Activated CD4-positive, alpha-beta T cell treated with anti-CD3 and anti-CD28 coated beads for 24 hours (primary cell): ENCODE measurements around the gene CALML3.

ENCODE experiments used
- DNase-seq, 2 donors: peaks; one replicate each; pipeline ENCODE4 v3.0.0-alpha.2; 2020; ENCODE audit warnings: low read depth in 2 of 2

CALML3 gene

DNA sequence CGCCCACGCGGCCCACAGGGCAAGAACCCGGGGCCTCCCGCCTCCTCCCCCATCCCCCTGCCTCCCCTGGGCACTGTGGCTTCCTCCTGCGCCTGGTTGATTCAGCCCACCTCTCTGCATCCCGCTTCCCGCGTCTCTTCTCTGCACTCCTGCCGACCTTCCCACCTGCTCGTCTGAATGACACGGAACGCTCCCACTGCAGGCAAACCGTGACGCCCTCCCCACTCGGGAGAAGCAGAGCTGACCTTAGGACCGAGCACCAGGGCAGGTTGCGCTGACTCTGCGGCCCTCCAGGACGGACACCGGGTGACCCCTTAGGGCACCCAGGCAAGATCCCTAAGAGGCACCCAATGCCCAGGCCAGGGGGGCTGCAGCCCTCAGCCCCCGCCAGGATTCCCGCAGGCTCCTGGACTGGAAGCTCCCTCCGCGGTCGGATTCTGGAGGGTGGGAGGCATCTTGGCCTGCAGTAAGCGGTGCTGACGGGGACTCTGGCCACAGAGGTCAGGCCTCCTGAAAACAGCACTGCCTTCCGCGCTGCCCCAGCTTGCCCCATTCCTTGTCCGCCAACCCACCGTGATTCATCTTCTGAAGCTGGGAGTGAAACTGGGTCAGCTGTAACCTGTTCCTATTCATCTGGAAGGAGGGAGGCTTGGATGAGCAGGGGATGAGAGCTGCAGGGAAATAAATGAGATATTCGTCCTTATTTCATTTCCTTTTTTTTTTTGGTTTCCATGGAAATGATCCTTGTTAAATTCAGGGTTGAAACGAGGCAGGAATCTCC lies 990 bp downstream of the CALML3 start:
- DNase-seq = no peak

DNA sequence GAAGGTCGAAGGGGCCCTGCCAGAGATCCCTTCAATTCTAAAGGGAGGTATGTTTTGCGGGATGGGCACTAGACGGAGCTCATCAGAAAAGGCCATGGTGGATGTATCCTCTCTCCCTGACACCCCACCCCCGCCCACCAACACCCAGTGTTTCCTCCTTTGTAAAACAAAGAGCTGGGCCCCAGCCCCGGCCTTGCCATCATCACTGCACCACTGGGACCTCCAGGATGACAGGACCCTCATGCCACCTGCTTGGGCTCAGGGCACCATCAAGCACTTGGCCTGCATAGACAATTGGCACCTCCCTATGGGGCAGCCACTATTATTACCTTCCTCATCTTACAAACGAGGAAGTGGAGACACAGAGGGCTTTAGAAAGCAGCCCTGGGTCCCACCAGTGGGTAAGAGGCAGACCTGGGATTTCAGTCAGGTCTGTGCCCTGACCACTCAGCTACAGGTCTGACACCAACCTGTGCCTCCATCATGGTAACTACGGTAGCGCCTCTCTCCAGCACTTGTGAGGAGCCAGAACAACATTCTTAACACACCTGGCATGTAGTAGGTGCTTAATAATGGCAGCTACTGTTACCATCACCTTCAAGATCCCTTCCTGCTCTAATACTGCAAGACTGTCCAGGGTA lies 2.0 kb downstream of the CALML3 start:
- no peak for DNase-seq

DNA sequence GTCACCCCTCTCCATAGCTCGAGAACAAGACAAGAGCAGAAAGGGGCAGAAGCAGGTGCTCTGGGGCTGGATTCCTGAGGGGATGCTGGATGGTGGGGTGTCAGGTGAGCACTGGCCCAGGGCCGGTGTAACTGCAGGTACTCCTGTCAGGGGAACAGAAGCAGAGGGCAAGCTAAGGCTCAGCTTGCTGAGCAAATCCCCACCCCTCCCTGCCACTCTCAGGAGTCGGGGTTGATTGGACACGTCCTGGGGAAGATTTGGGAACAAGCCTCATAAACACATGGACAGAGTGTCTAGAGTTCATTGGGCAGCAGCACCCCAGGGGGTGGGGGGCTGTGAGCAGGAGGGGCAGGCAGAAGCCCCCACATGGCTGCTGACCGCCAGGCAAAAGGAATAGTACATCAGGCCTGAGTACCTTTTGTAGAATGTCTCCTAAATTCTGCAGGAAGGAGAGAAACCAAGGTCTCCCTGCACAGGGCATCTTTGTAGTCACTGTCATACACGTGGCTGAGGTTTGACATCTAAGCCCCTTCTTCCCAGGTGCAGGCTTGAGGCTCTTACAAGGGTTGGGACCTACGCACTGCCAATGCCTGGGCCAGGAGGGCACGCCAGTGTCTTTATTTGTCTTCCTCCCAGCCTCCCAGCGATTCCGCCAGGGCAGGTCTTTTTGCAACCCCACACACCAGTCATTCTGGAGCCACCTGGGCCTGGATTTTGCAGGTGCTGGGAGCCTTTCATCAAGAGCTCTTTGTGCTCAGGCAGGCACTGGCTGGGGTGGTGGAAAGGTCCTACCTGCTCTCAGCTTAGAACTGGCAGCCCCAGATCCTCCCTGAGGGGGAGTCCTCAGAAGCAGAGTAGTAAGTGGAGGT lies 2.8 kb downstream of the CALML3 start:
- DNase-seq = no peak

DNA sequence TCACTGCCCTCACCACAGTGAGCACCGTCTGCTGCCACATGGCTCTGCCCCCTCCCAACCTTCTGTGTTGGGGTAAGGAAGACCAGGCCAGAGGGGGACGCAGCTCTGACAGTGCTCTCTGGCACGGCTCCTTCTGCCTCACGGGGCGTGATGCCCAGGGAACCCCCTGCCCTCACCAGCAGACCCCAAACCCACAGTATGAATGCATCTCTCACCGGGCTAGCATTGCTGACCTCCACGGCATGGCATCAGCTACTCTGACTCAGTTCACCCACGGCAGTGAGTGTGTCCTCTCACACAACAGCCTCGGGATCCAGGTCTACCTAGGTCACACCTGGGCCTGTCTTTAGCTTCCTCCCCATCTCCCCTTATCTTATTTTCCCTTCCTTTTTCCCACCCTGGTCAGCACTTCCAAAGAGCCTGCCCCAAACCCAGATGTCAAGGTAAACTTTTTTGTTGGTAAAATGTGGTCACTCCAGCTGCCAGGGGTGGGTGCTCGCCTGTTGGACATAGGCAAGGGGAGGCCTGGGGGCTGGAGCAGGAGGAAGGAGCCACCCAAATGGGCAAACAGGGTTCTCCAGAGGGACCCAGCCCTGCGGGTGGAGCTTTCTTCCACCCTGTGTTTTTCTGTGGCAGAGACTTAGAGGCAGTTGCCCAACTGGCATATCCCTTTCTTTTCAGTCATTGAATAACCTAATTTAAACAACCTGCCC lies 4.4 kb downstream of the CALML3 start:
- no peak for DNase-seq

DNA sequence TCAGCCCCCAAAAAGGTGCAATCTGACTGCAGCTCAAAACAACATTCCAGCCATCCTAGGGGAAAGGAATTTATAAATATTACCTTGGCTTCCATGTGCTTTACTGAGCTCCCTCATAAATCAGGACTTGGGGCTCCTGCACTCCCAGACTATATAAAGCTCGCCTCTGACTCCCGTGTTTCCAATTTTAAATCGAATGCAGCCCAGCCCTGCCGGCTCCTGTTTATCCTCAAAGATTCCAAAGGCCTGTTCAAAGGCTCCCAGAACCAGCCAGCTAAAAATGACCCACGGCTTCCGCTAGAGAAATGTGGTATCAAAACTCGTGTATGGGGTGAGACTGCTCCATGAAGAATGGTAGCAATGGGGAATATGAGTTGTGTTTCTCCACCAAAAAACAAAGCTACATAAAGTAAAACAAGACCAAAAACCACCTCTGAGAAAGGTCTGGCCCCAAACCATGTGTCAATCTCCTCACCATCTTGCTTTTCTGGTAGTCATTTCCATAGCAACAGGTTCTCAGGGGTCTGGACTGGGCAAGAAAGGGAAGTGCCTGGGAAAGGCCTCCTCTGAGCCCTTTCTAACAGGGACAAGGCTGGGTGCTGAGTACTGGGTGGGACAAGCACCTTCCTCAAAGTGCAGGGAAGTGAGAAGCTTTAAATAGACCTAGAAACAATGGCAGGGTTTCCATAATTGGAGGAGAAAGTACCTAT lies 5.1 kb downstream of the CALML3 start:
- no peak for DNase-seq

DNA sequence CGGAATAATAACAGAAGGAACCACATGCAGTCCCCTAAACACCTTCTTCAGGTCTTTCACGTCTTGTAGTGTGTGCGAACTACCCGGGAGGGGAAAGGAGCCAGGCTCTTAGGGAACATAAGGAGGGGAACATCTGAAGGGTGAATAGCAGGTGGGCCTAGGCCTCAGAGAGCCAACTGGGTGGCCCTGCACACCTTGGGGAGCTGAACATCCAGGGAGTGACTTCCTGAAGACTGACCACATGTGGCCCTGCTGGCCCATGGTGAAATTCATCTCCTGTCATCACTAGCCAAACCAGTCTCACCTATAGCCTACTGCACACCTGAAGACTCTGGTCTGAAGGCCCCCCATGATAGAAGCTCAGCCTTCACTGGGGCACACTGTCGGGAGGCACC lies 5.6 kb downstream of the CALML3 start:
- DNase-seq = no peak

DNA sequence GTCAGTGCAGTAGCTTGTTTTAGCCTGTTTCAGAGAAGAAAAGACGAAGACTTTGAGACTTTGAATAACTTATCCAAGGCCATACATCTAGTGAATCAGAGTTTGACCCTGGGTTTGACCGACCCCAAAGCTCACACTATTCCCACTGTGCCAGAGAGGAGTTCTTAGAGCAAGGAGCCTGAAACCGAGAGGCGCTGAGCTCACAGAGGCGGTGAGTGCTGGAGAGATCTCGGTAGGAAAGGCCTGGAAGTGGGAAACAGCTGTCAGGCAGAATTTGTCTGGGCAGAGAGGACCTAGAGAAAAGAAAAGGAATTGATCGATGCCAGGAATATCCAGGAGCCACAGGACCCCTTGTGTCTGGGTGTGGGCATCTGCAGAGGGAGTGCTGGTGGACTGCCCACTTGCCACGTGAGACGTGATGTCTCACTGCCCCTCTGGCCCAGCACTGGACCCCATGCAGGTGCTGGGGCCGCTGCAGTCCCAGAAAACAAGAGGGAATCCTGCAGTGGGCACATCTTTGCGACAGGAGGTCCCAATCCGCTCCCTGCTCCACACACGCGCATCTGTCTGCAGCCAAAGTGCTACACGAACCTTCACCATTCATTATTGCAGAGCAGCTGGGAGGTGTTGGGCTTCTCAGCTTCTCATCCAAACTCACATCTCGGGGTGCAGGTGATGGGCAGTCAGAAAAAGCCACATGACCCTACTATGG lies 6.2 kb downstream of the CALML3 start:
- DNase-seq = no peak

DNA sequence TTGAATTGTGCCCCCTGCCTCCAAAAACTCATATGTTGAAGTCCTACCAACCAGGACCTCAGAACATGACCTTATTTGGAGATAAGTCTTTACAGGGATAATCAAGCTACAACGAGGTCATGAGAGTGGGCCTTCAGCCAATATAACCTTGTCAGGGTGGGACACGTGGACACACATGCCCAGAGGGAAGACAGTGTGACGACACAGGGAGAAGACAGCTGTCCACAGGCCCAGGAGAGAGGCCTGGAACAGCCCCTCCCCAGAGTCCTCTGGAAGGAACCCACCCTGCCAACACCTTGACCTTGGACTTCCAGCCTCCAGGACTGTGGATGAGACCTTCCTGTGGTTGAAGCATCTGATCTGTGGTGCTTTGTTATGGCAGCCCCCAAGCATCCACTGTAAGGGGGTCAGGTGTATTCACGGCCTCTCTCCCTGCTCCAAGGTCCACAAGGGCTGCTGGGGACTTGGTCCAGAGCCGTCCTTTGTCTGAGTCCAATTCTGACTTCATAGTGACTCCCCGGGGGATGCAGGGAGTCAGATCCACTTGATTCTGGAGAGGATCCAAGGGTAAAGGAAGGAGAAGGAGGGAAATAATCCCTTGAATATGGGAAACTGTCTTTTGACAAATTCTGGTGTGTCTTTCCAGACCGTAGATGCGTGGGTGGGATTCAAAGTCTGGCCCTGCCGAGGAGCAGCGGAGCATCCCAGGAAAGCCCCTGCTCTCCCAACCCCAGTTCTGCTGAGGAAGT lies 7.0 kb downstream of the CALML3 start:
- DNase-seq = no peak

DNA sequence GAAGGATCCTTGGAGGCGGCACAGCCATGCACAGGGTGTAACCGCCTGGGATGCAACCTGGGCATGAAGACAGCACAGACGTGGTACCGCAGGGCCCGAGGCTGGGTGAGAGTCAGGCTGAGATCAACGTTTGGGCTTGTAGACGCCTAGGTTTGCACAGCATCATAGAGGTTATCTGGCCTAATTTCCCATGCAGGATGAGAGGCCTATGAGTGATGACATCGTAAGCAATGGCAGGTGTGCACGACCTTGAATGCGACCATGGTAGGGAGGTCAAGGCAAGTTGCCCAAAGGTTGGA lies 7.5 kb downstream of the CALML3 start:
- no peak for DNase-seq

DNA sequence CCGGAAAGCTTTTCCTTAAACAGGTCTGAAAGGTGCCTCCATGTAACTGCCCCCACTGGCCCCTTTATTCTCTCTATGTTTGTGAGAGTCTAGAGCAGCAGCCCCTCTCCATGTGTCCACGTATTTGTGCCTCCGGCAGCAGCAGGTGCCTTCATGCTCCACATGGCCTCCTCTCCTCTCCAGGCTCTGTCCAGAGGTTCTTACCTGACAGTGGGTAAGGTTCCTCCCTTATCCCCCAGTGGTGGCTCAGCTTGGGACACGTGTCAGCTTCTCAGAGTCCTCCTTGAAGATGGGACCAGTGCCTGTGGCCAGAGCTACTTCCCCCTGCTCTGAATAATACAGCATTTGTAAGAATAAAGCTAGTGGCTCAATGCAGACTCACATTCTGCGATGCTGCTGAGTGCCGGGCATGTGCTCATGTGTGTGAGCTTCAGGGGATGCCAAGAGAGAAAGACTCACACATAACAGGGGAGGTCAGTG lies 7.9 kb downstream of the CALML3 start:
- DNase-seq = no peak

DNA sequence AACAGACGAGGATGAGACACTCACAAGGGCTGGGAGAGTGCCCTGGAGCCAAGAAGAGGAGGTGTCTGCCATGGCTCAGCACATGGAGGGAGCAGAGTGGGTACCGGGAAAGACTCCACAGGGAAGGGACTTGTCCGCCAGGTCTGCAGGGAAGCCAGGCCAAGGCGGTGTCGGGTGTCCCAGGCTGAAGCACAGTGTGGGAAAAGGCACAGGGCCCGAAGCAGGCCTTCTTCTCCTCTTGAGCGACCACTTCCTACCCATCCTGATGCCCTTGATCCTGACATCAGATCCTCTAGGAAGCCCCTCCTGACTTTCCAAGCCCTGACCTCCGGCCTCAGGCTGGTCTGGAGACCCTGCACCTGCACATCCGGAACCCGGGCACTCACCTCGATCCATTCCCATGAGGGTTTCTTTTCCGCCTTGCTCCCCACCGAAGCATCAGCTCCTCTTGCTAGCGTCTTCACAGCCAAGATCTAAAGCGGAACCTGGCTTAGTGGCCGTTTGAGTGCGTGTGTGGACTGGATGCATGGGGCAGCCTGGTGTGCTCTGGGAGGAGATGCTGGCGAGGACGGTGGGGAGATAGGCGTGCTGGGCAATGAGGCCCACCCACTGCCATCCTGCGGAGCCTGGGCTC lies 8.5 kb downstream of the CALML3 start:
- no peak for DNase-seq

DNA sequence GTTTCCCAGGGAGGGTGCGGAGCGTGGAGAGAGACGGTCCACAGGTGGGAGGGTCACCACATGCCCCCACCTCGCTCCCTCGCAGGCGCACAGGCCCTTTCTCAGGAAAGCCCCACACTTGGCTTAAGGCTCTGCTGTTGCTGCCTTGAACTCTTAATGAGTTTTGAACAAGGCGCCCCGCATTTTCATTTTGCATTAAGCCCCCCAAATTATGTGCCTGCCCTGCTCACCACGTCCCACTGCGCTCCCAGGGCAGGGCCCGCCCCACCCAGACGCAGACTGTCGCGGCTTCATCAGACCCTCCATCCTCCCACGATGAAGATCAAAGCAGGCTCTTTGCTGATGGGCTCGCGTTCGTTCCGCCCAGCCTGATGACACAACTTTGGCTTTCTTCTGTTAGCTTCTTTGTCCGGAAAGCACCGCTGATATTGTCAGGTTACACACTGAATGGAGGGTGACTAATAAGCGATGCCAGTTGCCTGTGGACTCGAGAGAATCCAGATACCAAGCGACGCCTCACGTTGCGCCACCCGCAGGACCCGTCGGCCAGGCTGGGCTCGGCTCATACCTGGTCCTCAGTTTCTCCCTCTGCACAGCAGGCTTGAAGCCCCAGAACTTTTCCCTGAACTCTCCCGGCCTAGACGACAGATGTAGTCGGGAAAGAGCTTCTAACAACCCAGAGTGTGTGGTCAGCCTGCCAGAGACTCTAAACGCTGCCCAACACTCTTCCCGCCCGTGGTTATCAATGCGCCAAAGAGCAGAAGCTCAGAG lies 9.5 kb downstream of the CALML3 start:
- no peak for DNase-seq

DNA sequence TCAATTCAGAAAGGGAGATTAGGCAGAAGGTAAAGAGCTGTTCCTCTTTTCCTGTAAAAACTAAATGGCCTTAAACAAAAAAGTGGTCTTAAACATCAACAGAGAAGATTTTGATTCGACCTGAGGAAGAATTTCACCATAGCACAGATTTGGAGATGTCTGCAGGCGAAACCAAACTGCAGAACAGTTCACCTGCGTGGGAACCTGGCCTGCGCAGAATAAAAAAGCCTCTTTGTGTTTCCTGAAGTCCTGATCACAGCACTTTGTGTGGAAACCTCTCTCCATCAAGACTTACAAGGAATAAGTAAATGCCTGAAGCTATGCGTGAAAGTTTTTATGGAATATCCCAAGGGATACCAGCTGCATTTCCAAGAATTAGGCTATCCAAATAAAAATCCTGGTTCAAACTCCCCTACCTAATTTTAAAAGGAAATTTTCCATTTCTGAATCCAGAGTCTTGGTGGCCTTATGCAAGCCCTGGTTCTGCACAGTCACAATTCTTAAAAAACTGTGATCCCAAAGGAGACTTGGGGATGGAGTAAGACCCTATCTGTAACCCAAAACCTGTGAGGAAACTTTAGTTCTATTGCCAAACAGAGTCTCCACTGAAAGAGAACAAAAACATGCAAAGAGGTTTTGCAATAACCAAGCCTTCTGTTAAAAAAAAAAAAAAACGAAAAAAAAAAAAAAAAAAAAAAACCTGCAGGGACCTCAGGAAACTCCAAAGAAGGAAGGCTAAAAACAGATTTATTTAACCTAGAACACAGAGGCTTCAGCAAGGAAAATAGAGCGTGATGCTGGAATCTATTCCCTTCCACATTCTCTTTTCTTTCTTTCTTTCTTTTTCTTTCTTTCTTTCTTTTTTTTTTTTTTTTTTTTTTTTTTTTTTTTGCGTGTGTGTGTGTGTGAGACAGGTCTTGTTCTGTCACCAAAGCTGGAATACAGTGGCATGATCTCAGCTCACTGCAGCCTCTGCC lies 10.4 kb downstream of the CALML3 start:
- DNase-seq = no peak

DNA sequence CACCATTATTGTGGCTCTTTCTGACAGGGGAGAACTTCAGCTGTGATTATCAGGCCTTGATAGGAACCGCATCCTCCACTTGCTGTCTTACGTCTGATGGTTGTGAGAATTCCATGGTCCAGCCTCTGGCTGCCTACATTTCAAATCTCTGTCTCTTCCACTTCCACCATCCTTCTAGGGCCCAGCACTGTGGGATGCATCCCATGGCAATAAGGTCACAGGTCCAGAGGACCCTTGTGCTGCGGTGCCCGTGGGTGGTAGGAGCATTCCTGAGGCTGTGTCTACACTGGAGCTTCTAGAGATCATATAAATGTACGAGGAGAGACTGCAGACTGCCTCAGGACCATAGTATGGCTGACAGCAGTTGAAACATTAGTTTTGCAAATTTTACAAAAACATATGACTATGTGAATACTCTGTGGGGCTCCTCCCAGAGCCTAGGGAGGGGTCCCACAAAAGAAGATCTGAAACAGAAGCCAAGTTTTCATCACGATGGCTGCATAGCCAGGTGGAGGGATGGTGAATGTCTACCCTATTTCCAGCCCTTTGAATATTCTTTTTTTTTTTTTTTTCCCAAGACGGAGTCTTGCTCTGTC lies 11.8 kb downstream of the CALML3 start:
- no peak for DNase-seq

DNA sequence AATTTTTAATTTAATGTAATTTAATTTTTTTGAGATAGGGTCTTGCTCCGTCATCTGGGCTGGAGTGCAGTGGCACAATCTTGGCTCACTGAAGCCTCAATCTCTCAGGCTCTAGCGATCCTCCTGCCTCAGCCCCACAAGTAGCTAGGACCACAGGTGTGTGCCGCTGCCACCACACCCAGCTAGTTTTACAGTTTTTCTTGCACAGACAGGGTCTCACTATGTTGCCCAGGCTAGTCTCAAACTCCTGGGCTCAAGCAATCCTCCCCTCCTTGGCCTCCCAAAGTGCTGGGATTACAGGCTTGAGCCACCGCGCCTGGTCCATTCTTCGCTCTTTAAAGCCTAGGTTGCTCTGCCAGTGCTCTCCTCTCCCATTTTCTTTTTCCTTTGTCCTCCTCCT lies 12.9 kb downstream of the CALML3 start:
- DNase-seq = no peak

DNA sequence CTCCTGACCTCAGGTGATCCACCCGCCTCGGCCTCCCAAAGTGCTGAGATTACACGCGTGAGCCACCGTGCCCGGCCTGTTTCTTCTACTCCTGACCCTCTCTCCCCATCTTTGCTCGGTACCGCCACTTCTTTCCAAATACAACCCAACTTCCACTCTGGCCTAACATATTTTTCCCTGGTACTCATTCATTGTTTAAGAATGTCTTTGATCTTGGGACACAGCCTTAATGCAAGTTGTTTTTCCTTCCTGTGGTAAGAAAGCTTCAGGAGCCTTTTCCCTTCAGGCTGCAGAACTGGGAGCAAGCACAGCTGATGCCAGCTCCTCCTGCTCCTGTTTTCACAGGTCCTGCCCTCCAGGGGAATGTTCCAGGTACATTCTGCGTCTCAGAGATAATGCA lies 13.7 kb downstream of the CALML3 start:
- DNase-seq = no peak
